Glutamatergic neuron (in vitro differentiated cells): ENCODE results near the gene C4orf50. TPM values are rescaled to one million over a fixed set of nuclear protein-coding genes. Genes with fewer than 3 reads are reported as not detected.

ENCODE experiments used
- DNase-seq: peaks from one replicate; pipeline ENCODE4 v3.0.0; 2022
- H3K27ac Mint-ChIP-seq: one replicate; pipeline ENCODE4 v1.8.0; 2020; ENCODE audit warnings: mild to moderate bottlenecking, mixed read lengths, inconsistent platforms; ENCODE audit not compliant: unreplicated experiment
- H3K27me3 Mint-ChIP-seq: one replicate; pipeline ENCODE4 v1.8.0; 2020; ENCODE audit warnings: mild to moderate bottlenecking, moderate library complexity, mixed read lengths, inconsistent platforms; ENCODE audit not compliant: unreplicated experiment
- H3K36me3 Mint-ChIP-seq: one replicate; pipeline ENCODE4 v1.8.0; 2020; ENCODE audit warnings: mild to moderate bottlenecking, mixed read lengths, inconsistent platforms; ENCODE audit not compliant: unreplicated experiment
- H3K4me1 Mint-ChIP-seq: one replicate; pipeline ENCODE4 v1.8.0; 2020; ENCODE audit warnings: mild to moderate bottlenecking, low read depth, mixed read lengths, inconsistent platforms; ENCODE audit not compliant: unreplicated experiment
- H3K4me3 Mint-ChIP-seq: one replicate; pipeline ENCODE4 v1.8.0; 2020; ENCODE audit warnings: mild to moderate bottlenecking, mixed read lengths, inconsistent platforms; ENCODE audit not compliant: unreplicated experiment
- H3K9me3 Mint-ChIP-seq: one replicate; pipeline ENCODE4 v1.8.0; 2020; ENCODE audit warnings: mild to moderate bottlenecking, moderate library complexity, mixed read lengths, inconsistent platforms; ENCODE audit not compliant: unreplicated experiment
- total RNA-seq: library from RNA; stranded (reverse); fragmentation: NEBNext Ultra II Directional; extraction: Animal tissue kit (Norgen Biotek cat#: 25700); gene quantifications from one replicate; pipeline ENCODE4 v1.2.1, GENCODE V29; 2021; ENCODE audit not compliant: unreplicated experiment
- TF ChIP-seq, protein P1 (sequence below): fragments of 200-600 bp; sonication (generic); IDR thresholded peaks from one replicate; pipeline ENCODE4 v1.5.0; 2021; ENCODE audit not compliant: partially characterized antibody, unreplicated experiment

The C4orf50 gene
- total RNA-seq, 1 donor from 2014 or later: 0.56 TPM

DNA sequence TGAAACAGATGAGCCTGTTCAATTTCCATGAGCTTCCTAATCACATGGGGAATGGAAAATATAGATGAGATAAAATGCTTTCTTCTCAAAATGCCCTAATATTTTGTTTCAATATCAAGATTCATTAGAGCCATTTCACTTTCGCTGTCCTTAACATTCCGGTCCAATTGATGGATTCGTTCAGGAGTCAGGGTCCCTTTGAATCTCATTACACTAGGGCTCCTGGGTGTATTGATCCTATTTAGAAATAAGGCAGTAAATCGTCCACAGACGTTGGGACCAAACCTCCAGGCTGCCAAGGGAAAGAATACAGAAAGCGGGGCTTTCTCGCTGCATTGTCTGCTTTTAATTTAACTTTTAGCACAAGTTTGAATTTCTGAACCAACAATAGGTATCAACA is 104.8 kb downstream of the C4orf50 start:
- Mint-ChIP-seq H3K4me1 (peaks cover 24% of the 10 kb centered on the region), H3K9me3 (peaks cover 4% of the 10 kb centered on the region), H3K4me3 (peak overlapping the region; percentile 20), H3K27ac (peak overlapping the region; percentile 73), H3K36me3 (peaks cover 5% of the 10 kb centered on the region), H3K27me3 (peaks cover 3% of the 10 kb centered on the region)
- DNase-seq: no peak
- TF ChIP-seq, protein P1, sequence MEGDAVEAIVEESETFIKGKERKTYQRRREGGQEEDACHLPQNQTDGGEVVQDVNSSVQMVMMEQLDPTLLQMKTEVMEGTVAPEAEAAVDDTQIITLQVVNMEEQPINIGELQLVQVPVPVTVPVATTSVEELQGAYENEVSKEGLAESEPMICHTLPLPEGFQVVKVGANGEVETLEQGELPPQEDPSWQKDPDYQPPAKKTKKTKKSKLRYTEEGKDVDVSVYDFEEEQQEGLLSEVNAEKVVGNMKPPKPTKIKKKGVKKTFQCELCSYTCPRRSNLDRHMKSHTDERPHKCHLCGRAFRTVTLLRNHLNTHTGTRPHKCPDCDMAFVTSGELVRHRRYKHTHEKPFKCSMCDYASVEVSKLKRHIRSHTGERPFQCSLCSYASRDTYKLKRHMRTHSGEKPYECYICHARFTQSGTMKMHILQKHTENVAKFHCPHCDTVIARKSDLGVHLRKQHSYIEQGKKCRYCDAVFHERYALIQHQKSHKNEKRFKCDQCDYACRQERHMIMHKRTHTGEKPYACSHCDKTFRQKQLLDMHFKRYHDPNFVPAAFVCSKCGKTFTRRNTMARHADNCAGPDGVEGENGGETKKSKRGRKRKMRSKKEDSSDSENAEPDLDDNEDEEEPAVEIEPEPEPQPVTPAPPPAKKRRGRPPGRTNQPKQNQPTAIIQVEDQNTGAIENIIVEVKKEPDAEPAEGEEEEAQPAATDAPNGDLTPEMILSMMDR: no peak

DNA sequence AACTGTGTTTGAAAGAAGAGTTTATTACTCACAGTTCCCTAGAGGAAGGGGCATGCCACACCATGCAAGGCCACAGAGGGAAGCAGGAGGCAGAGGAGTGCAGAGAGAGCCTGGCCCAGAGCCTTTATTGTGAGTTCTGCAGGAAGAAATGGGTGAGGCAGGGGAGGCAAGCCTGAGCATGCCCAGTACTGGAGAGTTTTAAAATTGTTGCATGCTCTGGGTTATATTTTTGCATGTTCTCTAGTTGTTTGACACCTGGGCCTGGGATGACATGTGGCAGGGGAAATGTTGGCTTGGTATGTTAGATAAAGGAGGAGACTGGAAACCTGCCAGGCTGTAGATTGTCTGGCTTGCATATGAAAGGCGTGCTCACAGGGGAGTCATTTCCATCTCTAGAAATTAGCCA is 105.6 kb downstream of the C4orf50 start:
- TF ChIP-seq, protein P1: no peak
- H3K4me3 Mint-ChIP-seq: peak overlapping the region; percentile 40
- peak overlapping the region; percentile 76 for H3K27ac Mint-ChIP-seq
- peaks cover 3% of the 10 kb centered on the region for H3K9me3 Mint-ChIP-seq
- peaks cover 7% of the 10 kb centered on the region for H3K36me3 Mint-ChIP-seq
- peaks cover 3% of the 10 kb centered on the region for H3K27me3 Mint-ChIP-seq
- no peak for DNase-seq
- H3K4me1 Mint-ChIP-seq: peaks cover 24% of the 10 kb centered on the region

DNA sequence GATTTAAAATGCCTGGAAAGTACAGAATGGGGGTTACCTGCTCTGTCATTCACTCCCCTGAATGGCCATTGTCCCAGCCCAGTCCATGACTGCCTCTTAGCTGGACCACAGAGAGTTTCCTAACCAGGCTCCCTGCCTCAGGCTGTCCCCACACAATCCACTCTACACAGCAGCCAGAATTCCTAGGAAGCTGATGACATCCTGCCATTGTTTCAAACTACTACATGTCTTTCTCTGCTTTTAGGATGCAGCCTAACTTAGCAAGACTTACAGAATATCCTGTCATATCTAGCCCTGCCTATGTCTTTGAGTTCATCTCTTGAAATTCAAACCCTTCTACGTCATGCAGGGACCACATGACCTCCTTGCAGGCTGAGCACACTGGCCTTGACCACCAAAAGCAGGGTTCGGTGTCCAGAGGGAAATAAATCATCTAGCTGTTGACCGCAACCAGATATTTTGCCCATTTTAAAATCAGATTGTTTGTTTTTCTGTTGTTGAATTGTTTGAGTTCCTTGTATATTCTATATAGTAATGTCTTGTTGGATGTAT is 109.3 kb downstream of the C4orf50 start:
- Mint-ChIP-seq H3K4me1 (peaks cover 20% of the 10 kb centered on the region), H3K4me3 (no peak overlapping the region), H3K27ac (no peak overlapping the region), H3K27me3 (peaks cover 3% of the 10 kb centered on the region), H3K9me3 (peaks cover 5% of the 10 kb centered on the region), H3K36me3 (peaks cover 18% of the 10 kb centered on the region)
- TF ChIP-seq, protein P1: no peak
- DNase-seq: no peak

DNA sequence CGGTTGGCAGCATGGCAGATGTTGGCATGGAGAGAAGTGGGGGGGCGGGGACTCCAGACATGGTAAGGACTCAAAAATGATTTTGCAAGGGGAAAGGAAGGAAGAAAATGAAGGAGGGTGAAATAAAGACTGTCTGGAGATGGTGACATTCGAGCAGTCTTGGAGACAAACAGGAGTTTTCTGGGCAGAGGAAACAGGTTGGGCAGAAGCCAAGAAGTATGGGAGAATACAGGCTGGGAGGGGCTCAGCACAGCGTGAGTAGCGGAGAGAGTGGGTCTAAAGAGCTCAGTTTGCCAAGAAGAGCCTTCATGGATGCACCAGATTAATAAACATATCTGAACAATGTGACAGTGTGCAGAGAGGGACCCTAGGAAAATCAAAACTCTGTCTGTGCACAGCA is 112.0 kb downstream of the C4orf50 start:
- Mint-ChIP-seq H3K36me3 (peaks cover 18% of the 10 kb centered on the region), H3K4me3 (peak overlapping the region; percentile 7), H3K27me3 (peaks cover 3% of the 10 kb centered on the region), H3K9me3 (peaks cover 4% of the 10 kb centered on the region), H3K27ac (no peak overlapping the region), H3K4me1 (peaks cover 6% of the 10 kb centered on the region)
- DNase-seq: no peak
- TF ChIP-seq, protein P1: no peak

DNA sequence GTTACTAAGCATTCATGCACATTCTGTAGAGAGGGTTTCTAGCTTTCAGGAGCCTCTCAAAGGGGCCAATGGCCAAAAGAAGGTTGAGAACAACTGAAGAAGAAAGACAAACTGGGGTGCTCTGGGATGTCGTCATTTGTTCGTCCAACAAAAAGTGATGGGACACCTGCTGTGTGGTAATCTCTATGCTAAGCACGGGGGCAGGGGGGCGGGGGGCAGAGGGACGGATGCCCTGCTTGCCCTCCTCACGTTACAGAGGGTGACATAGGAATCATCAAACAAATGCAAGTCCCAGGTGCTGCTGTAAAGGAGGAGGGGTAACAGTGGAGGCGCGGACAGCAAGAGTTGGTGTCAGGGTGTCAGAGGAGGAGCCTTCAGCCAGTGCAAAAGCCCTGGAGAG is 112.5 kb downstream of the C4orf50 start:
- TF ChIP-seq, protein P1: no peak
- Mint-ChIP-seq H3K27ac (no peak overlapping the region), H3K36me3 (peaks cover 18% of the 10 kb centered on the region), H3K9me3 (peaks cover 6% of the 10 kb centered on the region), H3K4me3 (no peak overlapping the region), H3K4me1 (peaks cover 6% of the 10 kb centered on the region), H3K27me3 (peaks cover 3% of the 10 kb centered on the region)
- no peak for DNase-seq
